Measurements from ENCODE around the gene IL11RA. TPM values are rescaled to one million over a fixed set of nuclear protein-coding genes. Genes with fewer than 3 reads are reported as not detected.

Gene IL11RA
- total and polyA plus RNA-seq, 10 of the 15 experiments (the other 5 are each of a cell fraction or from before 2014, with no cell fraction given), result 0.32 to 5.8 (median 2.2) TPM

- TF ChIP-seq ASH2L (IDR thresholded peaks at IDR 0.05; ENCODE audit: borderline replicate concordance, low read depth) (peak; percentile 76; the same call in 1 of the 2 replicates), ZSCAN29 (IDR thresholded peaks at IDR 0.05) (no peak), RB1 (IDR thresholded peaks at IDR 0.05; ENCODE audit: borderline replicate concordance) (peak; percentile 81), JUNB (IDR thresholded peaks at IDR 0.05) (no peak), SREBF1 (IDR thresholded peaks at IDR 0.05; ENCODE audit: low read length) (no peak), YBX1 (IDR thresholded peaks at IDR 0.05) (no peak), BACH1 (IDR thresholded peaks at IDR 0.05; ENCODE audit: borderline replicate concordance) (no peak), EZH2 (IDR thresholded peaks at IDR 0.05; ENCODE audit: borderline replicate concordance, control insufficient read depth, low read depth, low read length) (no peak), HCFC1 (IDR thresholded peaks at IDR 0.05; ENCODE audit: low read length) (no peak; the same call in 1 of the 2 replicates), SIN3A (IDR thresholded peaks at IDR 0.05; ENCODE audit: low read depth, low read length) (no peak), NKRF (conservative IDR thresholded peaks at IDR 0.05) (peak; percentile 30), SREBF2 (IDR thresholded peaks at IDR 0.05; ENCODE audit: low read length) (no peak), SMAD5 (IDR thresholded peaks at IDR 0.05; ENCODE audit: low read depth) (no peak), USF1 (IDR thresholded peaks at IDR 0.05; ENCODE audit: borderline replicate concordance, extremely low read length, insufficient read depth, low read depth, low read length) (peak; percentile 99), MEF2B (IDR thresholded peaks at IDR 0.05; ENCODE audit: partially characterized antibody, poor library complexity, severe bottlenecking) (no peak), HSF1 (IDR thresholded peaks at IDR 0.05; ENCODE audit: low read depth, low read length) (no peak), ZBTB33 (IDR thresholded peaks at IDR 0.05) (no peak), PAX8 (IDR thresholded peaks at IDR 0.05) (no peak), E4F1 (IDR thresholded peaks at IDR 0.05; ENCODE audit: borderline replicate concordance, partially characterized antibody) (no peak), RAD51 (IDR thresholded peaks at IDR 0.05) (peak; percentile 96)
Measured at GRCh38 chr9:34646211-34647083, 5.5 kb upstream of the IL11RA start, which contains the start of gene GALT (continued).
